Epithelial cell of proximal tubule (primary cell): ENCODE measurements around the gene UPB1. TPM values are rescaled to one million over a fixed set of nuclear protein-coding genes. Genes with fewer than 3 reads are reported as not detected.

Source experiments
- DNase-seq: peaks from one replicate; pipeline ENCODE4 v3.0.0-alpha.2; 2011; ENCODE audit warnings: low read depth
- H3K4me3 ChIP-seq: 2 replicates; pipeline ENCODE4 v1.5.1; 2011; ENCODE audit warnings: low read depth, mild to moderate bottlenecking, low read length
- total RNA-seq: library from RNA; depleted of rRNA; stranded (reverse); fragments of >200 nt; gene quantifications from 2 replicates; pipeline ENCODE4 v1.2.3, GENCODE V29; 2015
- TF ChIP-seq, protein P1 (sequence below): conservative IDR thresholded peaks from 2 replicates; pipeline ENCODE4 v1.5.1; 2012; ENCODE audit warnings: low read depth, mild to moderate bottlenecking, low read length

Gene UPB1
- total RNA-seq = not detected in 2 replicates

DNA sequence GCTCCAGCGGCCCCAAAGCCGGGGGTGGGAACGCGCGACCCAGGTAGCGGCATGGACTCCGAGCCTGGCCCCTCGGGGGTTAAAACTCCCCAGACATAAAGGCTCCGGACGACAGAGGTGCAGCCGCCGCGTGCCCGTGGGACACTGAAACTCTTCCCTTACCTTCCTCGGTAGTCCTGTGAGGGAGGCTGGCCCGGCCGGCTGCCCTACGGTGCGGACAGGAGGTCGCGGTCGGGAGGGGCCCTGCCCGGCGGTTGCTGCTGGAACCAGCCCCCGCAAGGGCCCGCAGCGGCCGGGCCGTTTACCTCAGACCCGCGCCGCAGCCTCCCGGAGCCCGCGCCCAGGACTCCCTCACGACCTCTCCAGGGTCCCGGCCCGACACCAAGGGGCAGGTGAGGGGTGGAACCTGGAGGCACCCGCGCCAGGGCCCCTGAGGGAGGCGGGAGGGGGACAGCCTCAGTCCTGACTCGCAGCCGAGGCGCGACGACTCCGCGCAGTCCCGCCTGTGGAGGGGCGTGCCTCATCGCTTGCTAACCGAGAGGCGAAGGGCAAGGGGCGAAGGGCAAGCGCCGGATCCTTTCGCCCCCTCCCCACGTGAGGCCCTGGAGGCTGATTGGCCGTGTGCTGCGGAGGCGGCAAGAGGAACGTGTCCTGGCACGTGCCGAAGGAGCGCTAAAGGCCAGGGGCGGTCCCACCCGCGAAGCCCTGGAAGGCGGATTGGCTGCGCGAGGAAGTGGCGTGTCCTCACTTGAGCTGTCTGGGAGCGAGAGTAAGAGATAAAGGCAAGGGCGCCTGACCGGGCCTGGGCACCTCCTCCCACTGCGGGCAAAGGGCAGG lies at the start of gene UPB1:
TSS of gene UPB1 (plus strand) at position 805 of the 837 bp plus-strand sequence. CDS start 72 bp downstream, outside the sequence.
- TF ChIP-seq, protein P1, sequence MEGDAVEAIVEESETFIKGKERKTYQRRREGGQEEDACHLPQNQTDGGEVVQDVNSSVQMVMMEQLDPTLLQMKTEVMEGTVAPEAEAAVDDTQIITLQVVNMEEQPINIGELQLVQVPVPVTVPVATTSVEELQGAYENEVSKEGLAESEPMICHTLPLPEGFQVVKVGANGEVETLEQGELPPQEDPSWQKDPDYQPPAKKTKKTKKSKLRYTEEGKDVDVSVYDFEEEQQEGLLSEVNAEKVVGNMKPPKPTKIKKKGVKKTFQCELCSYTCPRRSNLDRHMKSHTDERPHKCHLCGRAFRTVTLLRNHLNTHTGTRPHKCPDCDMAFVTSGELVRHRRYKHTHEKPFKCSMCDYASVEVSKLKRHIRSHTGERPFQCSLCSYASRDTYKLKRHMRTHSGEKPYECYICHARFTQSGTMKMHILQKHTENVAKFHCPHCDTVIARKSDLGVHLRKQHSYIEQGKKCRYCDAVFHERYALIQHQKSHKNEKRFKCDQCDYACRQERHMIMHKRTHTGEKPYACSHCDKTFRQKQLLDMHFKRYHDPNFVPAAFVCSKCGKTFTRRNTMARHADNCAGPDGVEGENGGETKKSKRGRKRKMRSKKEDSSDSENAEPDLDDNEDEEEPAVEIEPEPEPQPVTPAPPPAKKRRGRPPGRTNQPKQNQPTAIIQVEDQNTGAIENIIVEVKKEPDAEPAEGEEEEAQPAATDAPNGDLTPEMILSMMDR = no peak
- DNase-seq = no peak
- H3K4me3 ChIP-seq = peak within 1 kb of the TSS; percentile 48

DNA sequence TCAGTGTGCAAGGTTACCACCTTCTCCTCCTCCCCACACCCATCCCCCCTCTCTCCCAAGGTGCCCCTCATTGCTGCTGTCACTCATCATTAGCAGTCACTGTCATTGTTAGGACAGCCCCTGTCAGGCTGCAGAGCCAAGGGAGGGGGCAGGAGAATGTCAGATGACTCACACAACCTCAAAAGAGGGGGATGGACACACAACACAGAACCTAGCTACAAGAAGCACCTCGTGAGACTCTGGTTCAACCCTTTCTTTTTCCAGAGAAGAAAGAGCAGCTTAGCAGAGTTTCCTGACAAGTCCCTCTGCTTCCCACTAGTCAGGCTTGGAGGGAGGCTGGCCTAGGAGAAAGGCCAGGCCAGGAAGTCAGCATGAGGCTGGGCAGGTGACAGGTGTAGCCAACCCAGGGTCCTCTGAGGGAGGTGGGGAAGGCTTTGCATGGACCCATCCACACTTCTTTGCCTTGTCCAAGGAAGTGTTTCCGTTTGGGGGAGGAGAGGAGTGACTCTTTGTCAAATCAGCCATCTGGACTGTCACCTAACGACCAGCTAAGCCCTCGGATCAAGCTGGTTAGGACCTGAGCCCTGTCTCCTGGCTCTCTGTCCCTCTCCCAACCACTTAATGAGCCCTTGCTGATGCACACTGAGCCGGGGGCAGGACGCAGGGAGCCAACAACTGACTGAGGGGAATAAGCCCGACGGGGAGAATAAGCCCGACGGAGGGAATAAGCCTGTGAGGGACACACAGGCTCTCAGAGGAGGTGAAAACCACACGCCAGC lies 49.5 kb upstream of the UPB1 start:
- no peak overlapping the region for H3K4me3 ChIP-seq
- DNase-seq = no peak
- TF ChIP-seq, protein P1 = no peak

DNA sequence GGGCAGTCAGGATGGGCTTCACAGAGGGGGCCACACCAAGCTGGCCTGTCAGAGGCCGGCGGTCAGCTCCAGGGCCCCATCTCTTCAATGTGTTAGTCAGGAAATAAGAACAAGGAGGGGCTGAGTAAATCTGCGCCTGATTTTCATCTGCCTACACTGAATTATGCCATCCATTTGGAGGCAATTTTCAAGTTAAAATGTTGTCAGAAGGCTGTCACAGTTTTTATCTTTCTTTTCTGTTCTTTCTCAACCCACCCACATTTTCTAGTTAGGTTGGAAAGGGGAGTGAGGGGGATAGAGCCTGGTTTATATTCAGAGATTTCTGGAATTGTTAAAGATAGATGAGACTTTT lies 48.9 kb upstream of the UPB1 start:
- TF ChIP-seq, protein P1 = no peak
- H3K4me3 ChIP-seq = no peak overlapping the region
- DNase-seq = no peak

DNA sequence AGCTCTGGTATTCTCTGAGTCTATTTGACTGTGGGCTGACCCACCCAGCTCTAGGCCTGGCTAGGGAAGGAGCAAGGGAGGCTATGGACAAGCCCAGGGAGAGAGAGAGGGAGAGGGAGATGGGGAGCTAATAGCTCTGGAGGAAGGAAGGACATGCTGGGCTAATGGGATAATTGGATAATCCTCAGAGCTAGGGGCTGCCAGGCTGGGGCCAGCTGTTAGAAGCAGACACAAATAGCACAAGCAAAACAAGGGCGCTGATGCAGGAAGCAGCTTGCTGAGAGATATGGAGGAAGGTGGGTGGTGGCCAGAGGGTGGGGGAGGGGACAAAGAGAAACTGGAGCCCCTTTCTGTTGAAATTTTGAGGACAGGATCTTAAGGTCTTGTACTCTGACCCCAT lies 44.5 kb upstream of the UPB1 start:
- no peak for DNase-seq
- no peak overlapping the region for H3K4me3 ChIP-seq
- TF ChIP-seq, protein P1 = no peak

DNA sequence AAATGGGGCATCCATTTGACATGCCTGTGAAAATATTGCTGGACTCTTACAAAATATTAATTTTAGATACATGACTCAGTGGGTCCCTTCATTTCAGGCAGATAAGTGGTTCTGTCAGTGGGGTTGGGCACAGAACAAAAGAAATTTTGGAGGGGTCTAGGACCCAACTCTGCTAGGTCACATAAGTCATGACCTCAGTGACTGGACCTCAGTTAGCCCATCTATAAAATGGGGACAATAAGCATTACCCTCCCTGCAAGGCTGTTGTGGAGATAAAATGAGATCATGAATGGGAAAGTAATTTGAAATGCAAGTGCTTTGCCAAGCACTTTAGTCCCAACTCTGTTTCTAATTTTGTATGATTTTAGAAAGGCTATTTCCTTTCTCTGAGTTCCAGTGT lies 44.0 kb upstream of the UPB1 start:
- no peak for DNase-seq
- TF ChIP-seq, protein P1 = no peak
- no peak overlapping the region for H3K4me3 ChIP-seq

DNA sequence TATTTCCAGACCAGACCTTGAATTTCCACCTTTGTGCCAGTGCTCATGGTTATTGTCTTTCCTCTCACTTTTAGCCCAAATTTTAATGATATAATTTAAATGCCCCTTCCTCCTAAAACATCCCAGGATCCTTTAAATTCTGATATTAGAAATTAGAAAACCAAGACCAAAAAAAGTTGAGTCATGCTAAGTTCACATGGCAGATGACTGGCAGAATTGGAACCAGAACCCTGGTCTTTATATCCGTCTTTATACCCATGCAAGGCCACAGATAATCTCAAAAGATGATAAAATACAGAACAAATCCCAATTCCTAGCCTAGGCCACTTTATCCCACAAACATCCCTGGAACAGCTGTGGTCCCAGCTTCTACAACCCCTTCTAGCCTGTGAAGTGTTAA lies 41.3 kb upstream of the UPB1 start:
- H3K4me3 ChIP-seq = no peak overlapping the region
- no peak for DNase-seq
- TF ChIP-seq, protein P1 = no peak
